HepG2 (cell line): ENCODE results near the gene PKD1L1. TPM values are rescaled to one million over a fixed set of nuclear protein-coding genes. Genes with fewer than 3 reads are reported as not detected.

ENCODE experiments used
- ATAC-seq: fragments of 200-7000 bp; cut with Tn5 transposase; 3 replicates; pipeline ENCODE4 v1.9.1; 2020; ENCODE audit warnings: mild to moderate bottlenecking, moderate library complexity
- BruUV-seq: library from RNA; stranded (reverse); fragments of 400-500 nt; replicated peaks from 2 replicates; lab custom pipeline; 2021; lab: Mats Ljungman, UMichigan
- CTCF ChIA-PET: fragments of 300-600 bp; formaldehyde crosslinking; extraction: SDS; loops from one replicate; lab custom pipeline; 2021; ENCODE audit warnings: low total read pairs, inconsistent platforms, low intra/inter-chr PET ratio; lab: Yijun Ruan, JAX
- POLR2A ChIA-PET: fragments of 350-600 bp; sonication (Branson Sonifier 250); formaldehyde crosslinking; loops from one replicate; lab custom pipeline; 2020; ENCODE audit warnings: antibody characterized with exemption, inconsistent platforms; lab: Yijun Ruan, JAX
- DNase-seq: peaks from one replicate; pipeline ENCODE4 v3.0.0-alpha.2; 2015; ENCODE audit warnings: low spot score
- FAIRE-seq: peaks from 3 replicates; lab custom pipeline; 2011; peaks lifted over from hg19 to GRCh38; lab: Jason Lieb, UNC
- H2AFZ ChIP-seq: one replicate; pipeline ENCODE4 v1.6.1; 2011; ENCODE audit warnings: low read length, inconsistent platforms
- H3K27ac ChIP-seq: fragments of 300-600 bp; 3 replicates; pipeline ENCODE4 v1.8.0; 2011; ENCODE audit warnings: mixed run types, mild to moderate bottlenecking, mixed read lengths, low read length, inconsistent platforms; ENCODE audit not compliant: insufficient read depth; ENCODE audit errors: extremely low read length
- H3K27me3 ChIP-seq, 2 experiments: fragments of 200-600 bp in 1 of 2; 2 replicates in 1 of 2; 3 replicates in 1 of 2; pipeline versions ENCODE4 v1.6.0 to v1.8.0; 2011; ENCODE audit warnings: low read length in 2 of 2, mild to moderate bottlenecking in 2 of 2, moderate library complexity in 2 of 2, inconsistent platforms in 1 of 2; ENCODE audit not compliant: insufficient read depth in 2 of 2, control insufficient read depth in 1 of 2
- H3K36me3 ChIP-seq, 2 experiments: fragments of 200-600 bp in 1 of 2; replicated peaks in 1 of 2; 2 replicates in 1 of 2; 3 replicates in 1 of 2; pipeline versions ENCODE4 v1.5.1 to v1.8.0; 2011; ENCODE audit warnings: low read length in 2 of 2, inconsistent platforms in 1 of 2; ENCODE audit not compliant: insufficient read depth in 2 of 2, control insufficient read depth in 1 of 2
- H3K4me1 ChIP-seq: 2 replicates; pipeline ENCODE4 v1.5.1; 2012; ENCODE audit warnings: low read length, inconsistent platforms; ENCODE audit not compliant: insufficient read depth
- H3K4me2 ChIP-seq: 2 replicates; pipeline ENCODE4 v1.6.0; 2011; ENCODE audit warnings: low read depth, low read length, inconsistent platforms
- H3K4me3 ChIP-seq, 3 experiments: fragments of 200-600 bp in 1 of 3; sonication (generic), shearing (Covaris generic) in 1 of 3; replicated peaks in 1 of 3; 2 replicates each; pipeline ENCODE4 v1.5.1; 2011 to 2016; ENCODE audit warnings: low read length in 3 of 3, inconsistent platforms in 2 of 3, low read depth in 2 of 3, mild to moderate bottlenecking in 2 of 3, control low read depth in 1 of 3, mixed read lengths in 1 of 3; ENCODE audit not compliant: insufficient read depth in 1 of 3
- H3K79me2 ChIP-seq: one replicate; pipeline ENCODE4 v1.6.1; 2011; ENCODE audit warnings: low read length, inconsistent platforms; ENCODE audit not compliant: insufficient read depth
- H3K9ac ChIP-seq: 2 replicates; pipeline ENCODE4 v1.6.0; 2011; ENCODE audit warnings: mild to moderate bottlenecking, low read depth, low read length, inconsistent platforms; ENCODE audit not compliant: insufficient read depth
- H3K9me3 ChIP-seq: 2 replicates; pipeline ENCODE4 v1.5.1; 2012; ENCODE audit warnings: mild to moderate bottlenecking, low read length
- H4K20me1 ChIP-seq: 2 replicates; pipeline ENCODE4 v1.6.0; 2011; ENCODE audit warnings: inconsistent platforms, mild to moderate bottlenecking, low read length, moderate library complexity; ENCODE audit not compliant: insufficient read depth
- ARID3A ChIP-seq: IDR thresholded peaks from 2 replicates; pipeline ENCODE4 v1.6.1; 2012; ENCODE audit warnings: low read depth, low read length, improper control_type of control experiment
- DDIT3 ChIP-seq: sonication (generic); formaldehyde crosslinking; IDR thresholded peaks from 2 replicates; pipeline ENCODE4 v1.4.0; 2020; ENCODE audit warnings: mild to moderate bottlenecking, missing genetic modification reagents
- DPF2 ChIP-seq: sonication (generic); formaldehyde crosslinking; IDR thresholded peaks from 2 replicates; pipeline ENCODE4 v1.4.0; 2020; ENCODE audit warnings: mild to moderate bottlenecking, low read depth, missing genetic modification reagents, borderline replicate concordance
- FOXJ3 ChIP-seq: sonication (generic); formaldehyde crosslinking; IDR thresholded peaks from 2 replicates; pipeline ENCODE4 v1.4.0; 2020; ENCODE audit warnings: missing genetic modification reagents, mild to moderate bottlenecking, borderline replicate concordance
- GMEB2 ChIP-seq: IDR thresholded peaks from 2 replicates; pipeline ENCODE4 v1.6.1; 2016; ENCODE audit warnings: missing biosample characterization, missing genetic modification reagents, low read depth
- IRF2 ChIP-seq: IDR thresholded peaks from 2 replicates; pipeline ENCODE4 v1.6.1; 2018; ENCODE audit warnings: missing genetic modification reagents, missing compliant biosample characterization
- KAT2B ChIP-seq: fragments of 150-350 bp; IDR thresholded peaks from 2 replicates; pipeline ENCODE4 v1.6.1; 2014; ENCODE audit warnings: low read depth, low read length, borderline replicate concordance
- KDM1A ChIP-seq: IDR thresholded peaks from 2 replicates; pipeline ENCODE4 v1.6.1; 2016; ENCODE audit warnings: missing compliant biosample characterization
- KLF12 ChIP-seq: sonication (generic); formaldehyde crosslinking; IDR thresholded peaks from 2 replicates; pipeline ENCODE4 v1.4.0; 2020; ENCODE audit warnings: missing genetic modification reagents, borderline replicate concordance
- KLF15 ChIP-seq: sonication (generic); formaldehyde crosslinking; IDR thresholded peaks from 2 replicates; pipeline ENCODE4 v1.8.1; 2023; ENCODE audit warnings: borderline replicate concordance, mild to moderate bottlenecking, inconsistent platforms, missing genetic modification reagents, mixed read lengths
- LBX2 ChIP-seq: sonication (generic); formaldehyde crosslinking; IDR thresholded peaks from 2 replicates; pipeline ENCODE4 v1.5.0; 2020; ENCODE audit warnings: missing genetic modification reagents, mild to moderate bottlenecking, borderline replicate concordance
- SCMH1 ChIP-seq: sonication (generic); formaldehyde crosslinking; IDR thresholded peaks from 2 replicates; pipeline ENCODE4 v1.9.0; 2021; ENCODE audit warnings: missing genetic modification reagents, mild to moderate bottlenecking, borderline replicate concordance
- WIZ ChIP-seq: sonication (generic); formaldehyde crosslinking; IDR thresholded peaks from 2 replicates; pipeline ENCODE4 v1.5.1; 2020; ENCODE audit warnings: mild to moderate bottlenecking, missing genetic modification reagents
- ZBTB42 ChIP-seq: sonication (generic); formaldehyde crosslinking; IDR thresholded peaks from 2 replicates; pipeline ENCODE4 v1.5.0; 2020; ENCODE audit warnings: mild to moderate bottlenecking, missing genetic modification reagents
- ZNF335 ChIP-seq: sonication (generic); formaldehyde crosslinking; IDR thresholded peaks from 2 replicates; pipeline ENCODE4 v1.4.0; 2020; ENCODE audit warnings: missing genetic modification reagents
- ZNF382 ChIP-seq: sonication (generic); formaldehyde crosslinking; IDR thresholded peaks from 2 replicates; pipeline ENCODE4 v1.5.0; 2020; ENCODE audit warnings: missing genetic modification reagents, mild to moderate bottlenecking, borderline replicate concordance
- ZNF564 ChIP-seq: sonication (generic); formaldehyde crosslinking; IDR thresholded peaks from 2 replicates; pipeline ENCODE4 v1.8.1; 2023; ENCODE audit warnings: mild to moderate bottlenecking, missing genetic modification reagents
- ZNF766 ChIP-seq: sonication (generic); formaldehyde crosslinking; IDR thresholded peaks from 2 replicates; pipeline ENCODE4 v1.5.0; 2020; ENCODE audit warnings: missing genetic modification reagents, borderline replicate concordance
- ZNF850 ChIP-seq: sonication (generic); formaldehyde crosslinking; conservative IDR thresholded peaks from 2 replicates; pipeline ENCODE4 v1.9.0; 2021; ENCODE audit warnings: mild to moderate bottlenecking, missing genetic modification reagents
- WGBS: methylation state at CpG from one replicate; pipeline ENCODE4 v1.1.6; 2017; ENCODE audit warnings: low lambda C conversion rate; 5-methylcytosine and 5-hydroxymethylcytosine counted together
- in situ Hi-C: cut with HindIII; loops from 2 replicates; pipeline ENCODE4 v1.10.0; 2017; ENCODE audit warnings: low pct_unique_long_range_greater_than_20kb; ENCODE audit not compliant: extremely low pct_ligation_motif_present
- intact Hi-C: fragments of 100-400 bp; cut with micrococcal nuclease; formaldehyde crosslinking; loops from one replicate; pipeline ENCODE4 v1.10.0; 2022; ENCODE audit not compliant: unreplicated experiment
- polyA plus RNA-seq, 8 experiments: library from polyadenylated mRNA; depleted of rRNA in 3 of 8; stranded (reverse) in 7 of 8; unstranded in 1 of 8; fragments of >200 nt; fragmentation: Illumina TruSeq in 4 of 8; extraction: Trizol in 4 of 8; gene quantifications; 2 replicates each; pipeline versions ENCODE4 v1.2.1 to v1.2.3, GENCODE V29; 2011 to 2016; ENCODE audit warnings: low read depth in 4 of 8, missing spikeins in 1 of 8, mixed read lengths in 1 of 8; ENCODE audit not compliant: insufficient read depth in 1 of 8
- total RNA-seq, 5 experiments: library from RNA; depleted of rRNA; stranded (reverse); fragments of >200 nt; fragmentation: Illumina TruSeq; extraction: Trizol; gene quantifications; 2 replicates each; pipeline ENCODE4 v1.2.3, GENCODE V29; 2016; ENCODE audit warnings: low read depth in 1 of 5

PKD1L1 gene
- total and polyA plus RNA-seq, 2 of the 13 experiments (the other 11 are each of a cell fraction or from before 2014, with no cell fraction given), result 0.01 TPM; not detected in 1

GRCh38 chr7:47837826-47838225, 110.4 kb downstream of the PKD1L1 start (continued):
- no peak for TF ChIP-seq ARID3A
- no peak for TF ChIP-seq KLF12 (CRISPR knock-in tag)
- TF ChIP-seq ZNF335 (CRISPR knock-in tag), result no peak
- TF ChIP-seq SCMH1, result no peak
- TF ChIP-seq IRF2 (CRISPR knock-in tag), result no peak
- no peak for TF ChIP-seq KLF15 (CRISPR knock-in tag)

GRCh38 chr7:47836503-47837202, 111.6 kb downstream of the PKD1L1 start:
- Histone ChIP-seq H3K4me2 (no peak overlapping the region), H3K4me3 (no peak overlapping the region), H4K20me1 (no peaks in the 10 kb centered on the region), H3K9ac (no peak overlapping the region), H3K27me3 (peaks cover 8 to 59% of the 10 kb centered on the region in 2 experiments), H3K36me3 (no peaks in the 10 kb centered on the region), H2AFZ (no peak overlapping the region), H3K9me3 (no peaks in the 10 kb centered on the region), H3K27ac (no peak overlapping the region), H3K79me2 (no peaks in the 10 kb centered on the region), H3K4me1 (peaks cover 6% of the 10 kb centered on the region; the same call in 1 of the 2 replicates)
- intact Hi-C loops, result no loop called here
- BruUV-seq, result no TSS peak
- ATAC-seq (0 out of 3 replicates have a peak, but pooled peaks have one; percentile 27), FAIRE-seq (no peak), DNase-seq (no peak)
- POLR2A ChIA-PET, result no interaction called here
- in situ Hi-C loops, result loop anchor here (25.0 kb wide), 1 partner anchor 549 kb away; no protein-coding TSS in a partner anchor
- CTCF ChIA-PET, result no interaction called here
- 53% methylated on average over 18 of the region's 19 CpGs for WGBS
- TF ChIP-seq ZBTB42 (CRISPR knock-in tag) (no peak), ZNF564 (CRISPR knock-in tag) (no peak), DDIT3 (CRISPR knock-in tag) (no peak), ZNF766 (CRISPR knock-in tag) (no peak), DPF2 (CRISPR knock-in tag) (no peak), ZNF382 (CRISPR knock-in tag) (no peak), WIZ (CRISPR knock-in tag) (no peak), KAT2B (no peak), LBX2 (CRISPR knock-in tag) (no peak), ZNF850 (CRISPR knock-in tag) (no peak), KDM1A (no peak), FOXJ3 (CRISPR knock-in tag) (no peak), GMEB2 (CRISPR knock-in tag) (no peak)
